ENCODE data around the gene CDH6.

Gene CDH6

DNA sequence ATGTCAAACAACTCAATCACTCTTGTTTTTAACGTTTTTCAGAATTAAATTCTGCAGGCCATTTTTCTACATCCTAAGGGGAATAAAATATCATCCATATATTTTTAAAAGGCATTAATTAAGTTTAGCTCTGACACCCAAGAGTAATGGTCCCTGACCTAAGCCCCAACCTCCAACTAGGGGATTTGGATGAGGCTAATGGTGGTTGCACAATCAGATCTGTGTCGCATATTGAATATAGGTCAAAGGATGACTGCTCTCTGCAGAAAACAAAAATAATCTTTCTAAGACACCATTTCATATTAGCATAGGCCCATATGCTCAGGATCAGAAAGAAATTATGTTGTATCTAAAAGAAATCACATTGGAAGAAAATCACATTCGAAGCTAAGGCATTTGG is 20.7 kb downstream of the CDH6 start:
- peaks cover 3% of the 10 kb centered on the region for H3K9me3 Mint-ChIP-seq
- H3K4me3 Mint-ChIP-seq = no peak overlapping the region

DNA sequence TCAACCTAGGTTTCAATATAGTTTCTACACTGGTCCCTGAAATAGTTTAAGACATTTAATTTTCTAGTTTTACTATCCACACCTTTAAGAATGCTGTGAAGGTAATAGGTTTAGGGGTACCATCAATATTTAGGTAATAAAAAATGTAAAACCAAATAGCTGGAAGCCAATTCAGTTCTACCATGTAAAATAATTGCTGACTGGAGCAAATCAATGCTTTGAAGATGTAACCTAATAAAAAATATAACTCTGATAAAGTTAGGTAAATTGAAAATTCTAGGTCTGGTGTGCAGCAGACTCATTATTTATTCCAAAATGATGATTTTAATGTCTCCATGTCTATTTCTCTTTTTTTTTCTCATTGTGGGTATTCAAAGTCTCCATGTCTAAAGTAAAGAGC is 21.8 kb downstream of the CDH6 start:
- no peak for ATAC-seq (ENCODE audit: low read depth)
- no peaks in the 10 kb centered on the region for H3K4me1 Mint-ChIP-seq
- no peak for DNase-seq (ENCODE audit: low spot score in 2 of 2)
- peaks cover 3% of the 10 kb centered on the region for H3K9me3 Mint-ChIP-seq
- H3K27me3 Mint-ChIP-seq = peaks cover 2% of the 10 kb centered on the region
- no peak overlapping the region for H3K27ac Mint-ChIP-seq
- no peaks in the 10 kb centered on the region for H3K36me3 Mint-ChIP-seq
- H3K4me3 Mint-ChIP-seq = no peak overlapping the region

More for the DNA sequence above, 20.7 kb downstream of the CDH6 start:
- H3K4me1 Mint-ChIP-seq = no peaks in the 10 kb centered on the region
- H3K27ac Mint-ChIP-seq = no peak overlapping the region
- H3K27me3 Mint-ChIP-seq = peaks cover 2% of the 10 kb centered on the region
- H3K36me3 Mint-ChIP-seq = no peaks in the 10 kb centered on the region
- no peak for ATAC-seq (ENCODE audit: low read depth)
- no peak for DNase-seq (ENCODE audit: low spot score in 2 of 2)

- Mint-ChIP-seq H3K9me3 (peaks cover 3% of the 10 kb centered on the region), H3K36me3 (no peaks in the 10 kb centered on the region), H3K4me3 (no peak overlapping the region), H3K27me3 (peaks cover 2% of the 10 kb centered on the region), H3K27ac (no peak overlapping the region), H3K4me1 (no peaks in the 10 kb centered on the region)
- no peak for DNase-seq (ENCODE audit: low spot score in 2 of 2)
- no peak for ATAC-seq (ENCODE audit: low read depth)
Observed at GRCh38 chr5:31217446-31217845, 24.0 kb downstream of the CDH6 start.

DNA sequence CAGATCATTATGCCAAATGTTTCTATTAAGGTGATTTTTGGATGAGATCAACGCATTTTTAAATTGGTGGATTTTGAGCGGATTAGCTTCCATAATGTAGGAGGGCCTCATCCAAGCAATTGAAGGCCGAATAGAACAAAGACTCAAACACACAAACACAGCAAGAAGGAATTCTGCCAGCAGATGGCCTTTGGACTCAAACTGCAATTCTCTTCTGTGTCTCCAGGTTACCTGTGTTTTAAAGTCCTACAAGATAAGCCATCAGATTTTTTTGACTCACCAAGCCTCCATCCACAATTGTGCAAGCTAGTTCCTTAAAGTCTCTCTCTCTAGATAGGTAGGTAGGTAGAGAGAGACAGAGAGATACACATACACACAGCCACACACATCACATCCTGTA is 25.5 kb downstream of the CDH6 start:
- ATAC-seq (ENCODE audit: low read depth) = no peak
- H3K9me3 Mint-ChIP-seq = peaks cover 4% of the 10 kb centered on the region
- no peak overlapping the region for H3K4me3 Mint-ChIP-seq
- no peak for DNase-seq (ENCODE audit: low spot score in 2 of 2)
- H3K27ac Mint-ChIP-seq = no peak overlapping the region
- H3K36me3 Mint-ChIP-seq = no peaks in the 10 kb centered on the region
- H3K4me1 Mint-ChIP-seq = no peaks in the 10 kb centered on the region
- H3K27me3 Mint-ChIP-seq = peaks cover 2% of the 10 kb centered on the region

DNA sequence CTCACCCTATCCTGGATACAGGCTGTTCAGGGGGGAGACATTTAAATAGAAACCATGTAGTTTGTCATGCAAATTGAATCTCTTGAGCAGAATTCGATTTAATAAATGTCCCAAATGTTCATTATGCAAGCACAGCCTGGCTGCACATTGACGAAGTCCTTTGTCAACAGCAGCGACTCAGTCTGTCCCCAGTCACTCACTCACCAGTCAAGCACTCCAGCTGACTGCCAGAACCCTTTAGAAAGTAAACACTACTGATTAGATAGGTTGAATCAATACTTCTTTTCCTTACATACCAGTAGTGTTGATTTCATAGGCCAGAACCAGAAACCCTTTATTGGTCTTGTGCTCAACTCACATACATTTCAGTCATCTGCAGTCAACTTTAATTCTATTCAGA is 27.5 kb downstream of the CDH6 start:
- peaks cover 4% of the 10 kb centered on the region for H3K9me3 Mint-ChIP-seq
- no peak overlapping the region for H3K4me3 Mint-ChIP-seq
- ATAC-seq (ENCODE audit: low read depth) = no peak
- H3K27ac Mint-ChIP-seq = no peak overlapping the region
- peaks cover 2% of the 10 kb centered on the region for H3K27me3 Mint-ChIP-seq
- H3K4me1 Mint-ChIP-seq = no peaks in the 10 kb centered on the region
- DNase-seq (ENCODE audit: low spot score in 2 of 2) = no peak
- H3K36me3 Mint-ChIP-seq = no peaks in the 10 kb centered on the region

DNA sequence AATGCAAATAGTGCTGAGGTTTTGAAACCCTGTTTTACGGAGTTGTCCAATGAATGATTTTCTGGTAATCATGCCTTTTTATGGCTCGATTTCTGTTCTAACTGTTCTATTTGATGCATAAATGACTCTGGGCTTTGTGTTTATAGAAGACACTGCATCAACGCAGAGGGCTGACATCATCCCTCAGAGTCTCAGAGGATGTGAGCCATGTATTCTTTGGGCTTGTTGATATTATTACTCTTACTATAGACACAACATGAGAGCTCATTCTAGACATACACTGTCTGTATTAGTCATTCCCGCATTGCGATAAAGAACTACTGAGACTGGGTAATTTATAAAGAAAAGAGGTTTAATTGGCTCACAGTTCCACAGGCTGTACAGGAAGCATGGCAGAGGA is 31.6 kb downstream of the CDH6 start:
- DNase-seq (ENCODE audit: low spot score in 2 of 2) (no peak), ATAC-seq (ENCODE audit: low read depth) (no peak)
- Mint-ChIP-seq H3K27me3 (no peaks in the 10 kb centered on the region), H3K27ac (no peak overlapping the region), H3K36me3 (no peaks in the 10 kb centered on the region), H3K4me3 (no peak overlapping the region), H3K4me1 (no peaks in the 10 kb centered on the region), H3K9me3 (peaks cover 1% of the 10 kb centered on the region)

- no peak overlapping the region for H3K27ac Mint-ChIP-seq
- ATAC-seq (ENCODE audit: low read depth) = no peak
Observed at GRCh38 chr5:31225613-31226012, 32.1 kb downstream of the CDH6 start.

DNA sequence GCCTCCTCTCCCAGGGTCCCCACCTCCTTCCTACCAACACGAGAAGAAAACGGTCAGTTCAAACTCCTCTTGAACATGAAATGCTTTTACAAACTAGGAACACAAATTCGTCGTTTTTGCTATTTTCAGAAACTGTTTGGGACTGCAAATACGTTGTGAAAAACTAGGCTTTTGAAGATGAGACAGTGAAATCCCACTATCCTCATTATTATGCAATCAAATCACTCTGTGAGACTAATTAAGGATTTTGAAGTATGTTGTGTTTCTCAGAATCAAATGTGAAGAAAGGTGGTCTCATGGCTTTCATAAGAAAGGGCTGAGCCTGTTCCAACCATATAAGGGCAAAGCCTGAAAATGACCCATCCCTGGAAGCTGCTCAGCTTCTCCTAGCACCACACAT is 33.2 kb downstream of the CDH6 start:
- ATAC-seq (ENCODE audit: low read depth) = no peak
- no peak overlapping the region for H3K4me3 Mint-ChIP-seq

More at GRCh38 chr5:31225613-31226012, 32.1 kb downstream of the CDH6 start:
- Mint-ChIP-seq H3K9me3 (peaks cover 1% of the 10 kb centered on the region), H3K4me1 (no peaks in the 10 kb centered on the region), H3K27me3 (no peaks in the 10 kb centered on the region), H3K36me3 (no peaks in the 10 kb centered on the region), H3K4me3 (no peak overlapping the region)
- DNase-seq (ENCODE audit: low spot score in 2 of 2) = no peak

GRCh38 chr5:31229266-31229665 is 35.8 kb downstream of the CDH6 start:
- H3K36me3 Mint-ChIP-seq = no peaks in the 10 kb centered on the region
- ATAC-seq (ENCODE audit: low read depth) = no peak
- peaks cover 1% of the 10 kb centered on the region for H3K27me3 Mint-ChIP-seq
- H3K27ac Mint-ChIP-seq = no peak overlapping the region
- H3K9me3 Mint-ChIP-seq = peaks cover 2% of the 10 kb centered on the region
- no peak overlapping the region for H3K4me3 Mint-ChIP-seq
- H3K4me1 Mint-ChIP-seq = no peaks in the 10 kb centered on the region
- DNase-seq (ENCODE audit: low spot score in 2 of 2) = no peak

More for the DNA sequence above, 33.2 kb downstream of the CDH6 start:
- Mint-ChIP-seq H3K36me3 (no peaks in the 10 kb centered on the region), H3K27ac (no peak overlapping the region), H3K27me3 (no peaks in the 10 kb centered on the region), H3K9me3 (peaks cover 1% of the 10 kb centered on the region), H3K4me1 (no peaks in the 10 kb centered on the region)
- no peak for DNase-seq (ENCODE audit: low spot score in 2 of 2)

GRCh38 chr5:31231177-31231838 is 37.8 kb downstream of the CDH6 start:
- no peaks in the 10 kb centered on the region for H3K36me3 Mint-ChIP-seq
- no peak for DNase-seq (ENCODE audit: low spot score in 2 of 2)
- no peak for ATAC-seq (ENCODE audit: low read depth)

GRCh38 chr5:31232273-31232888 is 38.9 kb downstream of the CDH6 start:
- no peaks in the 10 kb centered on the region for H3K4me1 Mint-ChIP-seq
- ATAC-seq (ENCODE audit: low read depth) = no peak
- H3K9me3 Mint-ChIP-seq = peaks cover 2% of the 10 kb centered on the region
- H3K36me3 Mint-ChIP-seq = no peaks in the 10 kb centered on the region
- no peak overlapping the region for H3K4me3 Mint-ChIP-seq
- H3K27ac Mint-ChIP-seq = no peak overlapping the region
- no peak for DNase-seq (ENCODE audit: low spot score in 2 of 2)
- peaks cover 1% of the 10 kb centered on the region for H3K27me3 Mint-ChIP-seq

More at GRCh38 chr5:31231177-31231838, 37.8 kb downstream of the CDH6 start:
- Mint-ChIP-seq H3K9me3 (peaks cover 2% of the 10 kb centered on the region), H3K4me1 (no peaks in the 10 kb centered on the region), H3K4me3 (no peak overlapping the region), H3K27ac (no peak overlapping the region), H3K27me3 (peaks cover 1% of the 10 kb centered on the region)

DNA sequence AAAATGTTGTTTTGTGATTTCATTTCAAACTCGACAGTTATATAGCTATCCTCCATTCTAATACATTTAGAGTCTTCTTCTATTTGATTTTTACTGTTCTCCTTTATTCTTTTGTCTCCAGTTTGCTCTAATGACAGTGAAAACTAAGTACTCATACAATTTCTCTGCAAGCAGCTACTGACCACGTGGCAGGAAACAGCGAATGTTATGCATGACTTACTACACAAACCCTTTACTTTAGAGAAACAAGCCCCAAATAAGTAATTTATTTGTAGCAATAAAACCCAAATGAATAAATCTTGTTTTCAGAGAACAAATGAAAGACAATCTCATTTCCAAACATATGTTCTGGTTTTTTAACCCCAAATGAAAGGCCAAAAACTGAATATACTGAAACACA is 41.9 kb downstream of the CDH6 start:
- Mint-ChIP-seq H3K36me3 (no peaks in the 10 kb centered on the region), H3K4me3 (no peak overlapping the region), H3K27me3 (peaks cover 1% of the 10 kb centered on the region), H3K27ac (no peak overlapping the region), H3K9me3 (peaks cover 2% of the 10 kb centered on the region), H3K4me1 (no peaks in the 10 kb centered on the region)
- DNase-seq (ENCODE audit: low spot score in 2 of 2) (no peak), ATAC-seq (ENCODE audit: low read depth) (no peak)

DNA sequence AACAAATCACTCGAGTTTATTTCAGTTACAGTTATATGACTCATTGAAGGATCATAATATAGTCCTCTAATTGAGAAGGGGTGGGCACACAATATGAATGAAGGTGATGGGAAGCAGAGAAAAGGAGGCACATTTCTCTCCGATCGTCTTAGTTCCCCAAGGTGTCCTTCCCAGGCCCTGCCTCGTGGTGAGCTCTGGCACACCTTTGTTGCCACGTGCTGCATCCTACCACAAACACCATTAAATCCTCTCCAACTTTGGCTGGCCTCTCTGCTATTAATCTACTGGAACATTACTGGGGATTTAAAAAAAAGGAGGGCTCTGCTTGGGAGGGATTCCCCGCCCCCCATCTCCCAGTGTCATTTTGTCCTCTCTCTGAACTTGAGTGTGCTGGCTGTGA is 42.9 kb downstream of the CDH6 start:
- ATAC-seq (ENCODE audit: low read depth) = no peak
- H3K4me3 Mint-ChIP-seq = no peak overlapping the region
- H3K4me1 Mint-ChIP-seq = no peaks in the 10 kb centered on the region
- H3K27ac Mint-ChIP-seq = no peak overlapping the region
- H3K36me3 Mint-ChIP-seq = no peaks in the 10 kb centered on the region
- no peak for DNase-seq (ENCODE audit: low spot score in 2 of 2)
- H3K9me3 Mint-ChIP-seq = peaks cover 2% of the 10 kb centered on the region
- H3K27me3 Mint-ChIP-seq = peaks cover 1% of the 10 kb centered on the region

DNA sequence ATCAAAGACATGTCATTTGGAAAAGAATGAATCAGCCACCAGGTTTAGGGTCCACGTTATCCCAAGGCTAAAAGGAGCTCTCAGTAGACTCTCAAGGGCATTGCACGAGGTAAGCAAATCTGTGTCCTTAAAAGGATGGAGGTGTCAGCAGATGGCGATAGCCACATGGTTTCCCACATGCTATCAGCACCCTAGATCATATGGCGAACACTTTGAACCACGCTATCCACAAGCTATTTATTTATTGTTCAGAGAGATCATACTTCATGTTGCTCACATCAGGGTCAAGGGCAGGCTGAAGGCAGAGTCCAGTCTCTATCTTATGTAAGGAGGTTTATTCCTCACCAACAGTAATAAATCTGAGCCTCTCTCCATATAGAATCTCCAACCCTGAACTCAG is 43.7 kb downstream of the CDH6 start:
- Mint-ChIP-seq H3K27me3 (peaks cover 1% of the 10 kb centered on the region), H3K4me1 (no peaks in the 10 kb centered on the region), H3K36me3 (no peaks in the 10 kb centered on the region), H3K27ac (no peak overlapping the region), H3K4me3 (no peak overlapping the region), H3K9me3 (peaks cover 2% of the 10 kb centered on the region)
- no peak for ATAC-seq (ENCODE audit: low read depth)
- DNase-seq (ENCODE audit: low spot score in 2 of 2) = no peak

DNA sequence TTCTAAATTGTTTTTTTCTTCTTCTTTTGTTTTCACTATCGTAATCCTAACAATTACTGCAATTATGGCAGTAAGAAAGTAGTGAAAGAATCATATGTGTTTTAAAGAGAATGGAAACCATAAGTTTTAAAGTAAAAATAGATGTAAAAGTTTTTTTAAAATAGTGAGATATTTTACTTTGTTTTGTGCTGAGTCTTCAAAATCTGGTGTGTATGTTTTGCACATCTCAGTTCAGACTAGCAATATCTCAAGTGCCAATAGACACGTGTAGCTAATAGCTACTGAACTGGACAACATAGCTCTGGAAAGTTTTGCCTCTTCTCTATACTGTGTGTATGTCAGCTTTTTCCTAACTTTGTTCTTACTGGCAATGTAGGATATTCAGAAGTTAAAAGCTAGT is 45.0 kb downstream of the CDH6 start:
- Mint-ChIP-seq H3K27ac (no peak overlapping the region), H3K4me1 (no peaks in the 10 kb centered on the region)

More for the DNA sequence above, 45.0 kb downstream of the CDH6 start:
- Mint-ChIP-seq H3K36me3 (no peaks in the 10 kb centered on the region), H3K9me3 (no peaks in the 10 kb centered on the region), H3K4me3 (no peak overlapping the region), H3K27me3 (peaks cover under 1% of the 10 kb centered on the region)
- DNase-seq (ENCODE audit: low spot score in 2 of 2) (no peak), ATAC-seq (ENCODE audit: low read depth) (no peak)
